GM13977 (cell line): ENCODE measurements around the gene TTC7B.

Experiments
- DNase-seq: peaks from one replicate; pipeline ENCODE4 v3.0.0; 2012; ENCODE audit warnings: low spot score
- in situ Hi-C: fragments of 300-500 bp; cut with MboI; formaldehyde crosslinking; loops from one replicate; pipeline ENCODE4 v1.12.0; 2022; ENCODE audit warnings: low sequenced_read_pairs, low pct_unique_long_range_greater_than_20kb, mixed read lengths, inconsistent platforms; ENCODE audit not compliant: unreplicated experiment
- TF ChIP-seq, protein P1 (sequence below): IDR thresholded peaks from 2 replicates; pipeline ENCODE4 v1.5.1; 2012; ENCODE audit warnings: mild to moderate bottlenecking, control low read depth; ENCODE audit not compliant: insufficient read depth; ENCODE audit errors: extremely low read depth, missing control alignments

The TTC7B gene

GRCh38 chr14:90553921-90554336 is 262.3 kb downstream of the TTC7B start:
- TF ChIP-seq, protein P1, sequence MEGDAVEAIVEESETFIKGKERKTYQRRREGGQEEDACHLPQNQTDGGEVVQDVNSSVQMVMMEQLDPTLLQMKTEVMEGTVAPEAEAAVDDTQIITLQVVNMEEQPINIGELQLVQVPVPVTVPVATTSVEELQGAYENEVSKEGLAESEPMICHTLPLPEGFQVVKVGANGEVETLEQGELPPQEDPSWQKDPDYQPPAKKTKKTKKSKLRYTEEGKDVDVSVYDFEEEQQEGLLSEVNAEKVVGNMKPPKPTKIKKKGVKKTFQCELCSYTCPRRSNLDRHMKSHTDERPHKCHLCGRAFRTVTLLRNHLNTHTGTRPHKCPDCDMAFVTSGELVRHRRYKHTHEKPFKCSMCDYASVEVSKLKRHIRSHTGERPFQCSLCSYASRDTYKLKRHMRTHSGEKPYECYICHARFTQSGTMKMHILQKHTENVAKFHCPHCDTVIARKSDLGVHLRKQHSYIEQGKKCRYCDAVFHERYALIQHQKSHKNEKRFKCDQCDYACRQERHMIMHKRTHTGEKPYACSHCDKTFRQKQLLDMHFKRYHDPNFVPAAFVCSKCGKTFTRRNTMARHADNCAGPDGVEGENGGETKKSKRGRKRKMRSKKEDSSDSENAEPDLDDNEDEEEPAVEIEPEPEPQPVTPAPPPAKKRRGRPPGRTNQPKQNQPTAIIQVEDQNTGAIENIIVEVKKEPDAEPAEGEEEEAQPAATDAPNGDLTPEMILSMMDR, result no peak
- no peak for DNase-seq
- in situ Hi-C loops, result no loop called here

GRCh38 chr14:90553298-90553920 is 262.8 kb downstream of the TTC7B start:
- in situ Hi-C loops, result no loop called here
- TF ChIP-seq, protein P1, result no peak
- DNase-seq, result no peak

DNA sequence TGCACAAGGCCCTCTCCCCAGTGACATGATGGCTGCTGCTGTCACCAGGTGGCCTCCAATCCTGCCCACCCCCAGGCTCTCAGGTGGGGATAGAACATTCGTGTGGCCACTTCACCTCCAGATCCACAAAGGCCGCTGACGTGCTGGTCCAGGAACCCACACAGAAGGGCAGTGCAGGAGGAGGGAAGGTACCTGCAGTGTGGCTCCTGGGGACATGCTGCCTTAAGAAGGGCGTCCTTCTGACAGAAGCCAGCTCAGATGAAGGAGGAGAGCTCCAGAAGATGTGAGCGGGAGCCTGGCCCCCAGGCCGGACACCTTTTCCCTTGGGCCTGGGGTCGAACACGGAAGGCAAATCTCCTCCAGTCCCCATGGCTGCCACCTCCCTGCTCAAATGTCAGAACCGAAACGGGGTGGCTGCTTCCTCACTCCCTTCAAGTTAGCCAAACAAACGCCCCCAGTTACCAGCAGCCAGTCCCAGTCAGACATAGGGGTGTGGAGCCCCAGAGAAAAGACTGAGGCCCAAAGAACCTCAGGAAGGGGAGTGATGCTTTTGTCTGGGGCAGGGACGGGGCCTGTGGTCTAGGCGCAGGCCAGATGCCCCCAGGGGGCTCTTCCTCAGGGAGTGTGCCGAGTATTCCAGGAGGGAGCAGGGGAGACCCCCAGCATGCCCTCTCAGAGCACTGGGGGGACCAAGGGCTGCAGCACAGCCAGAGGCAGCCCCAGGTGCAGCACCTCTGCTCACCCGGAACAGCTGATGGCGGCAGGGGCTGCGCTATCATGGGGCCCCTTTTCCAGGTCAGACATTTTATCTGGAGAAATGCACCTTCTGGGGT is 263.5 kb downstream of the TTC7B start:
- TF ChIP-seq, protein P1, result no peak
- no peak for DNase-seq
- in situ Hi-C loops, result no loop called here

DNA sequence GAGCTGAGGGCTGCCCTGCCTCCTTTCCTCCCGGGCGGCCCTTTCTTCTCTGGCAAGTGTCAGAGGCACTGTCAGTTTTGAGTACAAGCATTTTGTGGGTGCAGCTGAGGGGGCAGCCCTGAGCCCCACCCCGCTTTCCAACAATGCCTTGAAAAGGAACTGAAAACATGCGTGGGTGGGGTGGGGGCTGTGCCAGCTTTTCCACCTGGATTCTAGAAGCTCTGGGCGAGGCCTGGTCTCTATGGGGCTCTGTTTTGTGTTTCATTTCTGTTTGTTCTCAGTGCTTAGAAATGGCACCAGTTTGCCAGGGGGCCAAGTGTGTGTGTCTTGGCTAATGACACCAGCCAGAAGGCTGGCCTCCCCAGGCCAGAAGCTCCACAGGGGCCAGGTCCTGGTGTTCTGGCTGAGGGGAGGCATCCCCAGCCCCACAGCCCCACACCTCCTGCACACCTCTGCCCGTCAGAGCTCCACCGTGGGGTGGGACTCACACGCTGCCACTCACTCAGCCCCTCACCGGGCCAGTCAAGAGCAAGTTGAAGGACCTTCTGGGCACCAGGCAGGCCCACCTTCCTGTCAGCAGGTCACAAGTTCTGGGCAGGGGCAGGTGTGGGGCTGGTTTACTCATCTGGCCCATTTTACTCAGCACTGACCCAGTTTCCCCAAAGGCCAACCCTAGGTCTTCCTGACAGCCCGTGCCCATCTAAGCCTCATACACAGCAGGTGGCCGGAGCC is 264.3 kb downstream of the TTC7B start:
- no peak for DNase-seq
- in situ Hi-C loops, result no loop called here
- TF ChIP-seq, protein P1, result no peak

- no peak for DNase-seq
- TF ChIP-seq, protein P1, result no peak
- in situ Hi-C loops, result no loop called here
Observed at GRCh38 chr14:90551070-90551704, 265.0 kb downstream of the TTC7B start.

GRCh38 chr14:90549794-90550641 is 266.2 kb downstream of the TTC7B start:
- TF ChIP-seq, protein P1, result no peak
- no peak for DNase-seq
- in situ Hi-C loops, result no loop called here
